AG04450 (cell line): ENCODE measurements around the gene SIN3A. TPM values are rescaled to one million over a fixed set of nuclear protein-coding genes. Genes with fewer than 3 reads are reported as not detected.

Experiments used
- CTCF ChIA-PET: fragments of 300-600, 350-600 bp; formaldehyde crosslinking; extraction: SDS; loops from one replicate; lab custom pipeline; 2022; ENCODE audit warnings: antibody characterized with exemption, inconsistent platforms; lab: Charles Lee
- POLR2A ChIA-PET: fragments of 350-600 bp; formaldehyde crosslinking; extraction: SDS; loops from one replicate; lab custom pipeline; 2021; ENCODE audit warnings: antibody characterized with exemption, inconsistent platforms; lab: Yijun Ruan, JAX
- DNase-seq: peaks from one replicate; pipeline ENCODE4 v3.0.0-alpha.2; 2011; ENCODE audit warnings: low read depth, low spot score
- H3K27ac ChIP-seq: one replicate; pipeline ENCODE4 v1.5.1; 2012; ENCODE audit warnings: low read depth, low read length, control low read depth
- H3K27me3 ChIP-seq: one replicate; pipeline ENCODE4 v1.6.0; 2012; ENCODE audit warnings: low read length; ENCODE audit not compliant: control insufficient read depth, insufficient read depth
- H3K4me3 ChIP-seq: 2 replicates; pipeline ENCODE4 v1.5.1; 2011; ENCODE audit warnings: mild to moderate bottlenecking, low read depth, low read length, control low read depth
- H3K9me3 ChIP-seq: 2 replicates; pipeline ENCODE4 v1.5.1; 2012; ENCODE audit warnings: low read length; ENCODE audit not compliant: control insufficient read depth, insufficient read depth
- CTCF ChIP-seq: IDR thresholded peaks from 2 replicates; pipeline ENCODE4 v1.5.1; 2011; ENCODE audit warnings: low read depth, low read length, control low read depth, inconsistent platforms
- polyA plus RNA-seq: library from polyadenylated mRNA; depleted of rRNA; stranded (reverse); fragments of >200 nt; gene quantifications from 2 replicates; pipeline ENCODE4 v1.2.3, GENCODE V29; 2011

Gene SIN3A
- polyA plus RNA-seq, 1 experiment = 28.0 TPM

GRCh38 chr15:75456710-75457109 lies 5.2 kb upstream of the SIN3A start:
- H3K9me3 ChIP-seq = no peaks in the 10 kb centered on the region; the same call in 1 of the 2 replicates
- ChIA-PET POLR2A (no interaction called here), CTCF (interaction anchor here (0.9 kb wide), 2 partner anchors 52 to 89 kb away, joined by 3 to 5 read pairs; no protein-coding TSS in a partner anchor)
- no peak for TF ChIP-seq CTCF
- H3K4me3 ChIP-seq = peak overlapping the region; percentile 85
- no peak for DNase-seq
- no peaks in the 10 kb centered on the region for H3K27me3 ChIP-seq
- H3K27ac ChIP-seq = peak overlapping the region; percentile 96

- Histone ChIP-seq H3K4me3 (peak overlapping the region; percentile 85), H3K27ac (peak overlapping the region; percentile 96), H3K9me3 (no peaks in the 10 kb centered on the region; the same call in 1 of the 2 replicates), H3K27me3 (no peaks in the 10 kb centered on the region)
- ChIA-PET CTCF (interaction anchor here (0.9 to 1.1 kb wide), 3 partner anchors 53 to 182 kb away, joined by 3 to 5 read pairs (median 4); no protein-coding TSS in a partner anchor), POLR2A (interaction anchor here (0.7 to 2.5 kb wide), 4 partner anchors 14 to 205 kb away, joined by 3 to 18 read pairs (median 4); partner anchors contain the start of gene MAN2C1)
- peak; percentile 33 for DNase-seq
- TF ChIP-seq CTCF = no peak
Measured at GRCh38 chr15:75455982-75456531, 4.6 kb upstream of the SIN3A start.

GRCh38 chr15:75455424-75455981 lies 4.0 kb upstream of the SIN3A start:
- ChIA-PET CTCF (interaction anchor here (1.1 kb wide), 1 partner anchor 183 kb away, joined by 4 read pairs; no protein-coding TSS in a partner anchor), POLR2A (interaction anchor here (0.5 to 2.5 kb wide), 5 partner anchors 13 to 205 kb away, joined by 3 to 18 read pairs (median 3); partner anchors contain the start of gene MAN2C1)
- no peaks in the 10 kb centered on the region; the same call in 1 of the 2 replicates for H3K9me3 ChIP-seq
- no peak for TF ChIP-seq CTCF
- peak overlapping the region; percentile 85 for H3K4me3 ChIP-seq
- no peaks in the 10 kb centered on the region for H3K27me3 ChIP-seq
- H3K27ac ChIP-seq = peak overlapping the region; percentile 96
- DNase-seq = peak; percentile 36

GRCh38 chr15:75454471-75455378 lies 3.2 kb upstream of the SIN3A start:
- Histone ChIP-seq H3K27ac (peak overlapping the region; percentile 96), H3K4me3 (peak overlapping the region; percentile 85), H3K27me3 (no peaks in the 10 kb centered on the region), H3K9me3 (no peaks in the 10 kb centered on the region; the same call in 1 of the 2 replicates)
- no peak for DNase-seq
- ChIA-PET POLR2A (interaction anchor here (0.5 to 2.5 kb wide), 9 partner anchors 14 to 389 kb away, joined by 3 to 18 read pairs (median 3); partner anchors contain the start of genes IMP3, MAN2C1 and SNUPN), CTCF (no interaction called here)
- TF ChIP-seq CTCF = no peak
